PC-3 (cell line): ENCODE data around the gene NAPG. TPM values are rescaled to one million over a fixed set of nuclear protein-coding genes. Genes with fewer than 3 reads are reported as not detected.

Source experiments
- ATAC-seq: fragments of 200-7000 bp; cut with Tn5 transposase; 2 replicates; pipeline ENCODE4 v1.9.1; 2020; ENCODE audit warnings: mild to moderate bottlenecking, moderate library complexity
- BruUV-seq: library from RNA; stranded (reverse); fragments of 400-500 nt; replicated peaks from 2 replicates; lab custom pipeline; 2021; lab: Mats Ljungman, UMichigan
- CTCF ChIA-PET: fragments of 300-600 bp; sonication (Branson Sonifier 250); formaldehyde crosslinking; loops from one replicate; lab custom pipeline; 2022; ENCODE audit warnings: antibody characterized with exemption; lab: Charles Lee
- POLR2A ChIA-PET: fragments of 300-600 bp; sonication (Branson Sonifier 250); formaldehyde crosslinking; loops from one replicate; lab custom pipeline; 2022; ENCODE audit warnings: antibody characterized with exemption; ENCODE audit not compliant: unreplicated experiment; lab: Charles Lee
- DNase-seq: peaks from one replicate; pipeline ENCODE4 v3.0.0-alpha.2; 2015
- H2AFZ ChIP-seq: fragments of 300-600 bp; sonication (generic); 2 replicates; pipeline ENCODE4 v1.6.0; 2016; ENCODE audit warnings: antibody characterized with exemption, low read length
- H3F3A ChIP-seq: fragments of 300-600 bp; sonication (generic); one replicate; pipeline ENCODE4 v1.6.0; 2017; ENCODE audit warnings: antibody characterized with exemption, low read length, control low read depth, mild to moderate bottlenecking; ENCODE audit not compliant: unreplicated experiment
- H3K27ac ChIP-seq: fragments of 300-600 bp; sonication (generic); 2 replicates; pipeline ENCODE4 v1.5.1; 2016; ENCODE audit warnings: mild to moderate bottlenecking, low read length
- H3K27me3 ChIP-seq: fragments of 300-600 bp; sonication (generic); 2 replicates; pipeline ENCODE4 v1.6.1; 2016; ENCODE audit warnings: low read length, mixed read lengths
- H3K36me3 ChIP-seq: fragments of 300-600 bp; sonication (generic); 2 replicates; pipeline ENCODE4 v1.6.1; 2016; ENCODE audit warnings: low read depth, mixed run types, low read length, mixed read lengths
- H3K4me1 ChIP-seq: fragments of 300-600 bp; sonication (generic); 2 replicates; pipeline ENCODE4 v1.5.1; 2016; ENCODE audit warnings: low read length; ENCODE audit not compliant: insufficient read depth
- H3K4me2 ChIP-seq: fragments of 300-600 bp; sonication (generic); 2 replicates; pipeline ENCODE4 v1.6.0; 2016; ENCODE audit warnings: low read length
- H3K4me3 ChIP-seq: fragments of 300-600 bp; sonication (generic); 2 replicates; pipeline ENCODE4 v1.5.1; 2016; ENCODE audit warnings: mild to moderate bottlenecking, low read length, mixed read lengths
- H3K79me2 ChIP-seq: fragments of 300-600 bp; sonication (generic); 2 replicates; pipeline ENCODE4 v1.6.1; 2017; ENCODE audit warnings: low read length, mixed read lengths
- H3K9ac ChIP-seq: fragments of 300-600 bp; sonication (generic); 2 replicates; pipeline ENCODE4 v1.6.0; 2016; ENCODE audit warnings: mild to moderate bottlenecking, low read length
- H3K9me2 ChIP-seq: fragments of 300-600 bp; sonication (generic); replicated peaks from 2 replicates; pipeline ENCODE4 v1.6.1; 2016; ENCODE audit warnings: mixed run types, low read length, mixed read lengths
- H3K9me3 ChIP-seq: fragments of 300-600 bp; sonication (generic); 2 replicates; pipeline ENCODE4 v1.6.1; 2016; ENCODE audit warnings: low read length, mixed read lengths
- H4K20me1 ChIP-seq: fragments of 300-600 bp; sonication (generic); 2 replicates; pipeline ENCODE4 v1.6.1; 2016; ENCODE audit warnings: low read length, mixed read lengths
- CTCF ChIP-seq: fragments of 300-600 bp; sonication (generic); conservative IDR thresholded peaks from 2 replicates; pipeline ENCODE4 v1.5.1; 2017; ENCODE audit warnings: antibody characterized with exemption, low read depth, mild to moderate bottlenecking, low read length
- EZH2 ChIP-seq: fragments of 300-600 bp; sonication (generic); IDR thresholded peaks from one replicate; pipeline ENCODE4 v1.6.1; 2017; ENCODE audit warnings: antibody characterized with exemption, mild to moderate bottlenecking, low read length; ENCODE audit not compliant: unreplicated experiment
- EZH2phosphoT487 ChIP-seq: fragments of 300-600 bp; sonication (generic); IDR thresholded peaks from 2 replicates; pipeline ENCODE4 v1.6.1; 2018; ENCODE audit warnings: mild to moderate bottlenecking, antibody characterized with exemption, low read length, borderline replicate concordance
- intact Hi-C: fragments of 100-400 bp; cut with micrococcal nuclease; formaldehyde crosslinking; loops from 2 replicates; pipeline ENCODE4 v1.9.0; 2023
- total RNA-seq: library from RNA; depleted of rRNA; stranded (reverse); fragments of >200 nt; gene quantifications from 2 replicates; pipeline ENCODE4 v1.2.3, GENCODE V29; 2014

The NAPG gene
- total RNA-seq, 1 experiment from 2014 or later, result 24.7 TPM

- BruUV-seq, result no TSS peak
- Histone ChIP-seq H4K20me1 (no peaks in the 10 kb centered on the region), H3F3A (no peaks in the 10 kb centered on the region), H3K27me3 (peaks cover 22% of the 10 kb centered on the region), H3K9ac (no peak overlapping the region), H2AFZ (no peak overlapping the region), H3K9me2 (no peaks in the 10 kb centered on the region), H3K9me3 (peaks cover 17% of the 10 kb centered on the region), H3K4me2 (no peak overlapping the region), H3K4me3 (no peak overlapping the region), H3K27ac (no peak overlapping the region), H3K79me2 (no peaks in the 10 kb centered on the region), H3K36me3 (no peaks in the 10 kb centered on the region), H3K4me1 (no peaks in the 10 kb centered on the region)
- no peak for ATAC-seq
- TF ChIP-seq CTCF, result no peak
- TF ChIP-seq EZH2phosphoT487, result no peak
- no peak for TF ChIP-seq EZH2
- no peak for DNase-seq
- intact Hi-C loops, result no loop called here
- ChIA-PET POLR2A (no interaction called here), CTCF (no interaction called here)
Observed at GRCh38 chr18:10508591-10508990, 17.2 kb upstream of the NAPG start.

- no peak for ATAC-seq
- Histone ChIP-seq H3F3A (no peaks in the 10 kb centered on the region), H3K79me2 (no peaks in the 10 kb centered on the region), H3K27ac (no peak overlapping the region), H3K9me2 (no peaks in the 10 kb centered on the region), H3K27me3 (peaks cover 47% of the 10 kb centered on the region), H3K9me3 (peaks cover 11% of the 10 kb centered on the region), H3K4me2 (no peak overlapping the region), H3K9ac (no peak overlapping the region), H4K20me1 (no peaks in the 10 kb centered on the region), H2AFZ (no peak overlapping the region), H3K36me3 (no peaks in the 10 kb centered on the region), H3K4me1 (no peaks in the 10 kb centered on the region), H3K4me3 (no peak overlapping the region)
- BruUV-seq, result no TSS peak
- DNase-seq, result no peak
- intact Hi-C loops, result loop anchor here (10.0 kb wide), 1 partner anchor 56 kb away; the partner anchor contains the start of gene APCDD1
- POLR2A ChIA-PET, result no interaction called here
- TF ChIP-seq EZH2phosphoT487 (no peak), CTCF (no peak), EZH2 (no peak)
- CTCF ChIA-PET, result no interaction called here
Observed at GRCh38 chr18:10511236-10511635, 14.6 kb upstream of the NAPG start.

DNA sequence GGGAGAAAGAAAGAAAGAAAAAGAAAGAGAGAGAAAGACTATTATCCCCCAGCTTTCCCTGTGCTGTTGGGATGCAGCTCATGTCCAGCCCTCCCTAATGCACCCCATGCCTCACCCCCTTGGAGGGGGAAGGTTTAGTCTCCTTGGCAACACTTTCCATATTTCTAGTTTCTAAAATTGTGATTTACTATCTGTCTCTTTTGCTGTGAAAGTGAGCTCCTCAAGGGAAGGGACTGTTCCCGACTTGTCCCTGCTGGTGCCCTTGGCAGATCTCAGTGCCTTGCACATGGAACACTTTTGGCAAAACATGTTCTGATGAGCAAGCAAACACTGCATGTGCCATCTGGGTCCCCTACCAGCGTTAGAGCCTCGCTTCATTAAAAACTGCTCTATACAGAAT is 11.7 kb upstream of the NAPG start:
- Histone ChIP-seq H2AFZ (no peak overlapping the region), H3K79me2 (no peaks in the 10 kb centered on the region), H3K9ac (no peak overlapping the region), H3K27ac (no peak overlapping the region), H3K4me3 (no peak overlapping the region), H3K9me2 (no peaks in the 10 kb centered on the region), H3K4me1 (no peaks in the 10 kb centered on the region), H4K20me1 (no peaks in the 10 kb centered on the region), H3K9me3 (no peaks in the 10 kb centered on the region), H3K36me3 (no peaks in the 10 kb centered on the region), H3F3A (no peaks in the 10 kb centered on the region), H3K27me3 (peaks cover 75% of the 10 kb centered on the region), H3K4me2 (no peak overlapping the region)
- no TSS peak for BruUV-seq
- DNase-seq (no peak), ATAC-seq (no peak)
- ChIA-PET CTCF (no interaction called here), POLR2A (no interaction called here)
- intact Hi-C loops, result loop anchor here (10.0 kb wide), 1 partner anchor 59 kb away; the partner anchor contains the start of gene APCDD1
- TF ChIP-seq CTCF (no peak), EZH2phosphoT487 (no peak)
